Measurements from ENCODE around the gene DDX10. TPM values are rescaled to one million over a fixed set of nuclear protein-coding genes. Genes with fewer than 3 reads are reported as not detected.
A peak's percentile ranks its signal among the peaks of the same experiment; 100 is the strongest.

Gene DDX10
- total RNA-seq, 1 donor from 2014 or later, result 32.2 TPM

- no peak overlapping the region for H3K9ac ChIP-seq (ENCODE audit: low read length)
- no peak overlapping the region for H3K27ac Mint-ChIP-seq (ENCODE audit: unreplicated experiment)
- H3K27me3 ChIP-seq (ENCODE audit: insufficient read depth, low read length), result no peaks in the 10 kb centered on the region
- H3K79me2 ChIP-seq (ENCODE audit: insufficient read depth, low read length), result no peaks in the 10 kb centered on the region
- H3K9me3 Mint-ChIP-seq (ENCODE audit: unreplicated experiment), result peaks cover 1% of the 10 kb centered on the region
- no peak overlapping the region for H3K4me3 ChIP-seq (ENCODE audit: insufficient read depth, low read depth, low read length)
- H3K4me2 ChIP-seq (ENCODE audit: low read length), result no peak overlapping the region
- TF ChIP-seq EZH2 (IDR thresholded peaks at IDR 0.05; ENCODE audit: insufficient read depth, low read length), result no peak
- TF ChIP-seq, protein P1, sequence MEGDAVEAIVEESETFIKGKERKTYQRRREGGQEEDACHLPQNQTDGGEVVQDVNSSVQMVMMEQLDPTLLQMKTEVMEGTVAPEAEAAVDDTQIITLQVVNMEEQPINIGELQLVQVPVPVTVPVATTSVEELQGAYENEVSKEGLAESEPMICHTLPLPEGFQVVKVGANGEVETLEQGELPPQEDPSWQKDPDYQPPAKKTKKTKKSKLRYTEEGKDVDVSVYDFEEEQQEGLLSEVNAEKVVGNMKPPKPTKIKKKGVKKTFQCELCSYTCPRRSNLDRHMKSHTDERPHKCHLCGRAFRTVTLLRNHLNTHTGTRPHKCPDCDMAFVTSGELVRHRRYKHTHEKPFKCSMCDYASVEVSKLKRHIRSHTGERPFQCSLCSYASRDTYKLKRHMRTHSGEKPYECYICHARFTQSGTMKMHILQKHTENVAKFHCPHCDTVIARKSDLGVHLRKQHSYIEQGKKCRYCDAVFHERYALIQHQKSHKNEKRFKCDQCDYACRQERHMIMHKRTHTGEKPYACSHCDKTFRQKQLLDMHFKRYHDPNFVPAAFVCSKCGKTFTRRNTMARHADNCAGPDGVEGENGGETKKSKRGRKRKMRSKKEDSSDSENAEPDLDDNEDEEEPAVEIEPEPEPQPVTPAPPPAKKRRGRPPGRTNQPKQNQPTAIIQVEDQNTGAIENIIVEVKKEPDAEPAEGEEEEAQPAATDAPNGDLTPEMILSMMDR (IDR thresholded peaks at IDR 0.05; ENCODE audit: insufficient read depth, low read depth, low read length), result no peak
- no peaks in the 10 kb centered on the region for H3K9me3 ChIP-seq (ENCODE audit: insufficient read depth, low read depth, low read length)
- H3K36me3 Mint-ChIP-seq (ENCODE audit: low read depth, unreplicated experiment), result no peaks in the 10 kb centered on the region
- no peak overlapping the region for H2AFZ ChIP-seq (ENCODE audit: low read depth, low read length)
- H3K36me3 ChIP-seq (ENCODE audit: insufficient read depth, low read length), result no peaks in the 10 kb centered on the region
- H3K4me3 Mint-ChIP-seq (ENCODE audit: unreplicated experiment), result no peak overlapping the region
- no peak overlapping the region for H3K27ac ChIP-seq (ENCODE audit: low read depth, low read length)
- no peaks in the 10 kb centered on the region for H4K20me1 ChIP-seq (ENCODE audit: insufficient read depth, low read length)
- no peak for DNase-seq (ENCODE audit: low read depth)
- FAIRE-seq, result no peak
- H3K27me3 Mint-ChIP-seq (ENCODE audit: low read depth, unreplicated experiment), result peaks cover 4% of the 10 kb centered on the region
- peaks cover 10% of the 10 kb centered on the region for H3K4me1 Mint-ChIP-seq (ENCODE audit: low read depth, unreplicated experiment)
- peaks cover 12% of the 10 kb centered on the region for H3K4me1 ChIP-seq (ENCODE audit: insufficient read depth, low read length)
Observed at GRCh38 chr11:108975026-108975425, 310.2 kb downstream of the DDX10 start.

DNA sequence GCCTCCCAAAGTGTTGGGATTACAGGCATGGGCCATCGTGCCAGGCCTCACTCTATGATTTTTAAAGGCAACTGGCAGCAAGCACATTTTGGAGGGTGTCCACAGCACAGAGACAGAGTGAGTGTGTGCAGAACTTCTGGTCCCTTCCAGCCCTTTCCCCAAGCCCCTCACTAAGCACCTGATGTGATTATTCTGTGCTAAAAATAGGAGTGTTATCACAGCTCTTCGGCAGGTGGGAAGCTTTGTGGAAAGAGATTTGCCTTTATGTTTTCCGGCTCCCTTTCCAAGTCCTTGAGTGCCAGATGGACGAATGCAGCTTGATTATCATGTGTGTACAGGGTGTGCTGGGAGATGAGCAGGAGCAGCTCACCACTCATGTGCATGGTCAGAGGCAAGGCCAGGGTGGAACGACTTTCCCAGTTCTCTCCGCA lies 310.8 kb downstream of the DDX10 start:
- no peaks in the 10 kb centered on the region for H3K9me3 Mint-ChIP-seq (ENCODE audit: unreplicated experiment)
- Histone ChIP-seq H3K9me3 (ENCODE audit: insufficient read depth, low read depth, low read length) (no peaks in the 10 kb centered on the region), H3K36me3 (ENCODE audit: insufficient read depth, low read length) (no peaks in the 10 kb centered on the region), H3K4me2 (ENCODE audit: low read length) (no peak overlapping the region), H2AFZ (ENCODE audit: low read depth, low read length) (no peak overlapping the region), H3K27me3 (ENCODE audit: insufficient read depth, low read length) (no peaks in the 10 kb centered on the region), H3K9ac (ENCODE audit: low read length) (no peak overlapping the region), H3K4me1 (ENCODE audit: insufficient read depth, low read length) (peaks cover 12% of the 10 kb centered on the region), H3K4me3 (ENCODE audit: insufficient read depth, low read depth, low read length) (no peak overlapping the region), H4K20me1 (ENCODE audit: insufficient read depth, low read length) (no peaks in the 10 kb centered on the region), H3K79me2 (ENCODE audit: insufficient read depth, low read length) (no peaks in the 10 kb centered on the region), H3K27ac (ENCODE audit: low read depth, low read length) (no peak overlapping the region)
- TF ChIP-seq EZH2 (IDR thresholded peaks at IDR 0.05; ENCODE audit: insufficient read depth, low read length), result no peak
- TF ChIP-seq, protein P1 (IDR thresholded peaks at IDR 0.05; ENCODE audit: insufficient read depth, low read depth, low read length), result no peak
- H3K4me1 Mint-ChIP-seq (ENCODE audit: low read depth, unreplicated experiment), result peaks cover 10% of the 10 kb centered on the region
- no peaks in the 10 kb centered on the region for H3K36me3 Mint-ChIP-seq (ENCODE audit: low read depth, unreplicated experiment)
- peaks cover 4% of the 10 kb centered on the region for H3K27me3 Mint-ChIP-seq (ENCODE audit: low read depth, unreplicated experiment)
- no peak for FAIRE-seq
- H3K27ac Mint-ChIP-seq (ENCODE audit: unreplicated experiment), result no peak overlapping the region
- no peak for DNase-seq (ENCODE audit: low read depth)
- no peak overlapping the region for H3K4me3 Mint-ChIP-seq (ENCODE audit: unreplicated experiment)

- no peak overlapping the region for H2AFZ ChIP-seq (ENCODE audit: low read depth, low read length)
- no peaks in the 10 kb centered on the region for H3K9me3 ChIP-seq (ENCODE audit: insufficient read depth, low read depth, low read length)
- H3K27me3 Mint-ChIP-seq (ENCODE audit: low read depth, unreplicated experiment), result no peaks in the 10 kb centered on the region
- H3K4me3 ChIP-seq (ENCODE audit: insufficient read depth, low read depth, low read length), result no peak overlapping the region
- peak overlapping the region; percentile 28 for H3K27ac ChIP-seq (ENCODE audit: low read depth, low read length)
- no peaks in the 10 kb centered on the region for H3K36me3 Mint-ChIP-seq (ENCODE audit: low read depth, unreplicated experiment)
- H3K4me1 ChIP-seq (ENCODE audit: insufficient read depth, low read length), result peaks cover 14% of the 10 kb centered on the region
- no peak overlapping the region for H3K9ac ChIP-seq (ENCODE audit: low read length)
- H3K4me2 ChIP-seq (ENCODE audit: low read length), result peak overlapping the region; percentile 3
- H3K27ac Mint-ChIP-seq (ENCODE audit: unreplicated experiment), result no peak overlapping the region
- no peak overlapping the region for H3K4me3 Mint-ChIP-seq (ENCODE audit: unreplicated experiment)
- H3K4me1 Mint-ChIP-seq (ENCODE audit: low read depth, unreplicated experiment), result peaks cover 24% of the 10 kb centered on the region
- H4K20me1 ChIP-seq (ENCODE audit: insufficient read depth, low read length), result no peaks in the 10 kb centered on the region
- TF ChIP-seq, protein P1 (IDR thresholded peaks at IDR 0.05; ENCODE audit: insufficient read depth, low read depth, low read length), result no peak
- no peak for TF ChIP-seq EZH2 (IDR thresholded peaks at IDR 0.05; ENCODE audit: insufficient read depth, low read length)
- FAIRE-seq (no peak), DNase-seq (ENCODE audit: low read depth) (peak; percentile 47)
- no peaks in the 10 kb centered on the region for H3K79me2 ChIP-seq (ENCODE audit: insufficient read depth, low read length)
- no peaks in the 10 kb centered on the region for H3K27me3 ChIP-seq (ENCODE audit: insufficient read depth, low read length)
- H3K9me3 Mint-ChIP-seq (ENCODE audit: unreplicated experiment), result no peaks in the 10 kb centered on the region
- no peaks in the 10 kb centered on the region for H3K36me3 ChIP-seq (ENCODE audit: insufficient read depth, low read length)
Observed at GRCh38 chr11:108983636-108984420, 319.0 kb downstream of the DDX10 start.
